GM18511 (cell line): ENCODE results near the gene TMC2.
A peak's percentile ranks its signal among the peaks of the same experiment; 100 is the strongest.
"Not testable (repeated sequence)": the region's sequence is repeated elsewhere in the genome, so short reads cannot be mapped to it uniquely, and the experiment has no call there.

Experiments used
- ATAC-seq: cut with Tn5 transposase; IDR thresholded peaks from one replicate; pipeline ENCODE4 v1.9.1; 2021; ENCODE audit warnings: mild to moderate bottlenecking, moderate library complexity; ENCODE audit not compliant: unreplicated experiment

The TMC2 gene, protein sequence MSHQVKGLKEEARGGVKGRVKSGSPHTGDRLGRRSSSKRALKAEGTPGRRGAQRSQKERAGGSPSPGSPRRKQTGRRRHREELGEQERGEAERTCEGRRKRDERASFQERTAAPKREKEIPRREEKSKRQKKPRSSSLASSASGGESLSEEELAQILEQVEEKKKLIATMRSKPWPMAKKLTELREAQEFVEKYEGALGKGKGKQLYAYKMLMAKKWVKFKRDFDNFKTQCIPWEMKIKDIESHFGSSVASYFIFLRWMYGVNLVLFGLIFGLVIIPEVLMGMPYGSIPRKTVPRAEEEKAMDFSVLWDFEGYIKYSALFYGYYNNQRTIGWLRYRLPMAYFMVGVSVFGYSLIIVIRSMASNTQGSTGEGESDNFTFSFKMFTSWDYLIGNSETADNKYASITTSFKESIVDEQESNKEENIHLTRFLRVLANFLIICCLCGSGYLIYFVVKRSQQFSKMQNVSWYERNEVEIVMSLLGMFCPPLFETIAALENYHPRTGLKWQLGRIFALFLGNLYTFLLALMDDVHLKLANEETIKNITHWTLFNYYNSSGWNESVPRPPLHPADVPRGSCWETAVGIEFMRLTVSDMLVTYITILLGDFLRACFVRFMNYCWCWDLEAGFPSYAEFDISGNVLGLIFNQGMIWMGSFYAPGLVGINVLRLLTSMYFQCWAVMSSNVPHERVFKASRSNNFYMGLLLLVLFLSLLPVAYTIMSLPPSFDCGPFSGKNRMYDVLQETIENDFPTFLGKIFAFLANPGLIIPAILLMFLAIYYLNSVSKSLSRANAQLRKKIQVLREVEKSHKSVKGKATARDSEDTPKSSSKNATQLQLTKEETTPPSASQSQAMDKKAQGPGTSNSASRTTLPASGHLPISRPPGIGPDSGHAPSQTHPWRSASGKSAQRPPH

DNA sequence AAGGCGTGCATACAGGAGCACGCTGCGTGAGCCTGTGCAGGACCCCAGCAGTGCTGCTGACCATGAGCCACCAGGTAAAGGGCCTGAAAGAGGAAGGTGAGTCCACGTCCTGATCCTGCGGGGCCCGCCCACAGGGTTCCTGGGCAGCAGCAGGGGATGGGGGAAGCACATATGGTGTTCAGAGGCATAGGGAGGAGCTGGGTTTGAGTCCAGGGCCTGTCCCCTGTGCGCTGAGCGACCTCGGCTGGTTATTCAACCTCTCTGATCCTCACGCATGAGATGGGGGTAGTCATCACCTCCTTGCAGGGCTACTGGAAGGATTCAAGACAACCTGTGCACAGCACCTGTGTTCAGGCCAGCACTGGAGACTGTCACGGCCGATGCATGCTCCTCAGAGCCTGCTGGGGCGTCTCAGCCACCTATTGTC, at the start of gene TMC2:
Gene TMC2 (plus strand): TSS at position 14 of the 427 bp plus-strand sequence. CDS start 49 bp downstream, at position 63.
- ATAC-seq = no peak

DNA sequence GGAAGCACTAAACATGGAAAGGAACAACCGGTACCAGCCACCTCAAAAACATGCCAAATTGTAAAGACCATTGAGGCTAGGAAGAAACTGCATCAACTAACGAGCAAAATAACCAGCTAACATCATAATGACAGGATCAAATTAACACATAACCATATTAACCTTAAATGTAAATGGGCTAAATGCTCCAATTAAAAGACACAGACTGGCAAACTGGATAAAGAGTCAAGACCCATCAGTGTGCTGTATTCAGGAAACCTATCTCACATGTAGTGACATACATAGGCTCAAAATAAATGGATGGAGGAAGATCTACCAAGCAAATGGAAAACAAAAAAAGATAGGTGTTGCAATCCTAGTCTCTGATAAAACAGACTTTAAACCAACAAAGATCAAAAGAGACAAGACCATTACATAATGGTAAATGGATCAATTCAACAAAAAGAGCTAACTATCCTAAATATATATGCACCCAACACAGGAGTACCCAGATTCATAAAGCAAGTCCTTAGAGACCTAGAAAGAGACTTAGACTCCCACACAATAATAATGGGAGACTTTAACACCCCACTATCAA, 33.5 kb upstream of the TMC2 start:
- ATAC-seq = not testable (repeated sequence)

DNA sequence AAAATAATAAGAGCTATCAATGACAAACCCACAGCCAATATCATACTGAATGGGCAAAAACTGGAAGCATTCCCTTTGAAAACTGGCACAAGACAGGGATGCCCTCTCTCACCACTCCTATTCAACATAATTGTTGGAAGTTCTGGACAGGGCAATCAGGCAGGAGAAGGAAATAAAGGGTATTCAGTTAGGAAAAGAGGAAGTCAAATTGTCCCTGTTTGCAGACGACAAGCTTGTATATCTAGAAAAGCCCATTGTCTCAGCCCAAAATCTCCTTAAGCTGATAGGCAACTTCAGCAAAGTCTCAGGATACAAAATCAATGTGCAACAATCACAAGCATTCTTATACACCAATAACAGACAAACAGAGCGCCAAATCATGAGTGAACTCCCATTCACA, 31.6 kb upstream of the TMC2 start:
- not testable (repeated sequence) for ATAC-seq

DNA sequence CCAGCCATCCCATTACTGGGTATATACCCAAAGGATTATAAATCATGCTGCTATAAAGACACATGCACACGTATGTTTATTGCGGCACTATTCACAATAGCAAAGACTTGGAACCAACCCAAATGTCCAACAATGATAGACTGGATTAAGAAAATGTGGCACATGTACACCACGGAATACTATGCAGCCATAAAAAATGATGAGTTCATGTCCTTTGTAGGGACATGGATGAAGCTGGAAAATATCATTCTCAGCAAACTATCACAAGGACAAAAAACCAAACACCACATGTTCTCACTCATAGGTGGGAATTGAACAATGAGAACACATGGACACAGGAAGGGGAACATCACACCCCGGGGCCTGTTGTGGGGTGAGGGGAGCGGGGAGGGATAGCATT, 29.9 kb upstream of the TMC2 start:
- not testable (repeated sequence) for ATAC-seq

DNA sequence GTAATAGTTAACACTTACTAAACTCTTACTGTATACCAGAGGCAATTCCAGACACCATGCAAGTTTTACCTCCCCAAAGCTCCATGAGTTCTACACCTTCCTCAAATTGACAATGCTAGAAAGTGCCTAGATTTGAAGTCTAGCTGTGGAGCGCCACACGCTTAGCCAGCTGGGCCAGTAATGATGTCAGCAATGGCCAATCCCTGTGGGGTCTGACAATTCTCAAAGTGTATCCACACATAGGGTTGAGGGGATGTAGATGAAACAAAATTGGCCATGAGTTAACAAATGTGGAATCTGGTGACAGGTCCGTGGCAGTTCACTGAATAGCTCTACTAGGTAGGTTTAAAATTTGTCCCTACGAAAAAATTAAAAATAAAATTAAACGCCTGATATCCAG, 28.9 kb upstream of the TMC2 start:
- ATAC-seq = no peak

DNA sequence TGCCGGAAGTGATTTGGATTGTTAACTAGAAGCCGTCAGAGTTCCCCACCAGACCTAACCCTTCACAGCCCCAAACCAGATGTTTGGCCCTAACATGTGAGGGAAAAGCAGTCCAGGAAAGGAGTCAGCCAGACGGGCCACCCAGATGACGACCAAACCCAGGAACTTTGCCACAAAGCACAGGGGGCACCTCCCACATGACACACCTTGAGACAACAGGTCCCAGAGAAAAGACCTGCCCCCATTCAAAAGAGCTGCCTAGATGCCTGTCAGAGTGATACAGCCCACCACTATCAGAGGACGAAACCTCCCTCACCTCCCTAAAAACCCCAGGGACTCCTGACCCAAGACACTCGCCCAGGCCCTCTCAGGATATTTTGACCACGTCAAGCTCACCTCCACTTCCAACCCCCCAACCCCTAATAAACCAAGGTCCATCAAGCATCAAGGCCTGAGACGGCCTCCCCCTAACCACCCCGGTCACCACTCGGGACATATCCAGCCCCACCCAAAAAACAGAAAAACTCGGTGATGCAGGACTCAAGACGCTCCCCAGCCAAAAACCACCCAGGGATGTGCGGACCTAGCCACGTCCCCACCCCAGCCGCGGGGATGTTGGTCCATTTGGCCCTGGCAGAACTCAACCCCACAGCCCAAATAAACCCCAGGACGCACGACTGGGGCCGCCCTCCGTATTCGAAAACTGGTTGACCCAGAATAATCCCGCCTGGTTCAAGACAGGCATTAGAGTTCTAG, 28.3 kb upstream of the TMC2 start:
- peak; percentile 24 for ATAC-seq

DNA sequence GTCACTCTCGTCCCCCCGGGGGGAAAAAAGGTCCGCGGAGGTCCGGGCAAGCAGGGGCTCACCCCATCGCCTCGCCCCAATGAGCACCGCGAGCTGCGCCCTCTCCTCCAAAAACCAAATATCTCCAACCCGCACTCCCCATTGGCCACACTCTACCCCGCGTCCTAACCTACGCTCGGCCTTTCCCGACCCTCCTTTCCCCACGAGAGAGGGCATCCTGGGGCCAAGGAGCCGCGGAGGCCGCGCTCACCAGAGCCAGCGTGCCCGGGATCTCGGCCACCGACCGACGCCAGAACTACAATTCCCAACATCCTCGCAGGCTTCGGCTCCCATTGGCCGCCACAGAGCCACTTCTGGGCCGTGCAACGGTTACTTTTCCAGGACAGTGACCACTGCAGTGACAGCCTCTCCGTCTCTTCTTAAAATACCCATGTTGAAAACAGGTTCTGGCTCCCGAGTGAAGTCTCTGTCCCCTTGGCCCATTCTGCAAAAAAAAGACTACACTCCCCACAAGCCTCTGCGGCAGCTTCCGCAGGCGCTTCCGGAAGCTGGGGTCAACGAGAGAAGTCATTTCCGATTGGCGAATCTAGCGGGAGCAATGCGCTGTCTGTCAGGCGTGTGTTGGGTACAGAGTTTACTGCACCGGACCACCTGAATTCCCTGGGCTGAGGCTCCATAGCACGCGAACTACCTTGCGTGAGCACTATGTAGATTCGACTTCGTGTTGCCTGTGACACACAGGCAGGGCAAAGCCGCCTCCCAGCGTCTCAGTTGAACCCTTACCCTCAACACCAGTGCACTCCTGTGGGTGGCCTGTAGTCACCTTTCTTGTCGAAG, 27.5 kb upstream of the TMC2 start, which contains the start of gene ZNF343:
Gene ZNF343 (minus strand): TSS at position 285 of the 837 bp plus-strand sequence. CDS start 15,020 bp downstream, outside the sequence.
- peak; percentile 95 for ATAC-seq

DNA sequence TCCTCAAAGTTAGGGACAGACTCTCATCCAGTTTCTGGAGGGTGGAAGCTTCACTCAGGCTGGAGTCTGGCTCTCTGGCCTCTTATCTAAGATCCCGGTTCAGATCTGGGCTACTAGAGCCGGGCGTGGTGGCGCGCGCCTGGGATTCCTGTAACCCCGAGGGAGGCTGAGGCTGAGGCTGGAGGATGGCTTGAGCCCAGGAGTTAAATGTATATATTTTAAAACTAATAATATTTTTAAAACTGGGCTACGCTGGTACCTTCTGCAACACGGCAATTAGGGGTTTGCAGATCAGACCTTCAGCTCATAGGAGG, 26.9 kb upstream of the TMC2 start:
- ATAC-seq = no peak

DNA sequence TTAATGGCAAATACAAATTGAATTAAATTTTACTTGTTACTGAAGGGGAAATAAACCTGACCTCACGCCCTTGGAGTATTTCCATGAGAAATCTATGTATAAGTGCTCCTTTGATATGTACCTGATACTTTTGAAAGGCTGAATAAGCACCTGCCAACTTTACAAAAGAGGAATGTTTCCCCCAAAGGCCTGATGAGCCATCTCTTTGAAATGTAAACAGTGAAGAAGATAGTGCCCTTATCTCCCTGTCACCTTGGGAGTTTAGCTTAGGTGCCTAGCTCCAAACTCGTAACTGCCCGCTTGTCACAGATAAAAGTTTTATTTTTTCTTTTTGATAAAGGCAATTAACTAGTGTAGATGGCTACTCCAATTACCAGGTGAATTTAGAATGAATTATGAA, 26.6 kb upstream of the TMC2 start:
- ATAC-seq = no peak

DNA sequence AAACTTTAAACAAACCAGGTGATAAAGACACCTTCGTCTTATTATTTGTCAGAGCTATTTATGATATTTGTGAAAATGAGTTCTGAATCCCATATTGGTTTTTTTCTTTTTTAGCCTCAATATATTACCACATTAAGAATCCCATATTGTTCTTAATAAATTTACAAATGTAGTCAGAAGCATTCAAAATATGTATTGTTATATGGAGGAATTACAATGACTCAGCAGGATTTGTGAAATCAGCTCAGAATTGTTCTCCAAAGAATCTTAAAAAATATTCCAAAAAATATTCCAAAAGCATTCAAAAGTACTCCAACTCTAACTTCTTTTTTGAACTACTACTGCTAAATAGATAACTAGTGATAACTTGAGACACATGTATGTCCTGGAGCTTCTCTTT, 21.2 kb upstream of the TMC2 start:
- ATAC-seq = no peak

DNA sequence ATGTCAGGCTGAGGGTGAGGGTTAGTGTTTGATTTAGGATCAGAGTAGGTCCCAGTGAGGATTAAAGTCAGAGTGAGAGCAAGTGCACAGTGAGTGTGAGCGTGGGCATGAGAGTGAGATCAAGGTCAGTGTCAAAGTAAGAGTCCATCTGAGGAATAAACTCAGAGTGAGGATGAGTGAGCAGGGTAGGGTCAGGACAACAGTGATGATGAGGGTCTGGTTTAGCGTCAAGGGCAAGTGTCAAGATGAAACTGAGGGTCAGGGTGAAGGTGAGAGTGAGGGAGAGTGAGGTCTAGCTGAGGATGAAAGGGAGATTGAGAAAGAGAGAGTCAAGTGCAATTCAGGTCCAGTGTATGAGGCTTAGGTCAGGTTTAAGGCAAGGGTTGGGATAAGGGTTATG, 20.0 kb upstream of the TMC2 start:
- no peak for ATAC-seq

DNA sequence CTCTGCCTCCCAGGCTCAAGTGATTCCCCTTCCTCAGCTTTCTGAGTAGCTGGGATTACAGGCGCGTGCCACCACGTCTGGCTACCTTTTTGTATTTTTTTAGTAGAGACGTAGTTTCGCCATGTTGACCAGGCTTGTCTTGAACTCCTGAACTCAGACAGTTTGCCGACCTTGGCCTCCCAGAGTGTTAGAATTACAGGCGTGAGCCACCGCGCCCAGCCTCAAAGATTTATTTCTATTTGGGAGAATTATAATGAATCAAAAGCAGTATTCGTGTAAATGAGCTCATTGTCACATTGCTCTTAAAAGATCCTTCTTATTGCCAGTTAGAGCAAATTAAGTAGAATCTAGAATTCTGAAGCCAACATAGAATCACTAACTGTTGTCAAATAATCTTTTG, 18.3 kb upstream of the TMC2 start:
- no peak for ATAC-seq

DNA sequence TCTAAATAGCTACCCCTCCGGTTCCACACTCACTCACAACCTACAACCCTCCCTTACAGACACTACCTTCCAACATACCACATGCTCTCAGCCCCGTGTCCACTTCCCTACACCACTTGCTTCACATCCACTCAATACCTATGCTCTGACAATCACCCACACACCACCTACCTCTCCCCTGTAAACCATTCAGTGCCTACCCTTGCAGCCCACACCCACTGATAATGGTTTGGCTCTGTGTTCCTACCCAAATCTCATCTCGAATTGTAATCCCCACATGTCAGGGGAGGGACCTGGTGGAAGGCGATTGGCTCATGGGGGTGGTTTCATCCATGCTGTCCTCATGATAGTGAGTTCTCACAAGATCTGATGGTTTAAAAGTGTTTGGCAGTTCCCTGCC, 17.8 kb upstream of the TMC2 start:
- ATAC-seq = no peak

DNA sequence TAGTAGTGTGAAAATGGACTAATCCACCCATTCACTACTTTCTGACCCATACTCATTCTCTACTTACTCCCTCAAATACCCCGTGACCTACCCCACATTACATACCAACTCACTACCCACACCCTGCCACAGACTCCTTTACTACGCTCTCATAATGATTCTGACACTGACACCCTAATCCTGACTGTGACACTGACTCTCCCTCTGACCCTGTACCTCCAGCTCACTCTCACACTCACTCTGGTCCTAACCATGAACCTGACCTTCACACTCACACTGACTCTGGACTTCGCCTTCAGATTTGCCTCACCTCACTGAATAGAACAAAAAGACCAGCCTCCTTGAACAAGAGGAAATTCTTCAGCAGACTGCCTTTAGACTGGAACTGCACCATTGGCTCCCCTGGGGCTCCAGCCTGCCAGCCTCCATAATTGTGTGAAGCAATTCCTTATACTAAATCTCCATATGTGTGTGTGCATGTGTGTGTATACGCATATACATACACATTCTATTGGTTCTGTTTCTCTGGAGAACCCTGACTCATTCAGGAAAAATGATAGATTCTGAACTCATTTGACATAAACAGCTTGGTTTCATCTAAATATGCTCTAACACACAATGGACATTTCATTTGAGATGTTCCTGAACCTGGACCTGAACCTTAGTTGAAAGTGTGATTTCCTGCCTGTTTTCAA, 17.1 kb upstream of the TMC2 start:
- no peak for ATAC-seq

DNA sequence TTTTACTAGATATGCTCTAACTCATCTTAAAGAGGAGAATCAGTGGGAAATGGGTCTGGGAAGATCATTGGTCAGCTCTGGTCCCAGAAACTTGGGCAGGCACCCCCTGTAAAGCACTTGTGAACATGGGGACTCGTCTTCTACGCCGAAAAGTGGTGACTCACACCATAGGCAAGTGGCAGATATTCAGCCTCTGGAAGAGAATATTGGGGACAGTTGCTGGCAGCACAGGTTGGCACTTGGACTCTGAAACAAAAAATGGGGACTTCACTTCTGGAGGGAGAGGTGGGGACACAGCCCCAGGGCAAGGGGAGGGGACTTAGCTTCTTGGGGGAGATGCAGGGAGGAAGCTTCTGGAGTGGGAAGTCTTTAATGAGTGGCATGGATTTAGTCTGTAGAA, 15.8 kb upstream of the TMC2 start:
- no peak for ATAC-seq

DNA sequence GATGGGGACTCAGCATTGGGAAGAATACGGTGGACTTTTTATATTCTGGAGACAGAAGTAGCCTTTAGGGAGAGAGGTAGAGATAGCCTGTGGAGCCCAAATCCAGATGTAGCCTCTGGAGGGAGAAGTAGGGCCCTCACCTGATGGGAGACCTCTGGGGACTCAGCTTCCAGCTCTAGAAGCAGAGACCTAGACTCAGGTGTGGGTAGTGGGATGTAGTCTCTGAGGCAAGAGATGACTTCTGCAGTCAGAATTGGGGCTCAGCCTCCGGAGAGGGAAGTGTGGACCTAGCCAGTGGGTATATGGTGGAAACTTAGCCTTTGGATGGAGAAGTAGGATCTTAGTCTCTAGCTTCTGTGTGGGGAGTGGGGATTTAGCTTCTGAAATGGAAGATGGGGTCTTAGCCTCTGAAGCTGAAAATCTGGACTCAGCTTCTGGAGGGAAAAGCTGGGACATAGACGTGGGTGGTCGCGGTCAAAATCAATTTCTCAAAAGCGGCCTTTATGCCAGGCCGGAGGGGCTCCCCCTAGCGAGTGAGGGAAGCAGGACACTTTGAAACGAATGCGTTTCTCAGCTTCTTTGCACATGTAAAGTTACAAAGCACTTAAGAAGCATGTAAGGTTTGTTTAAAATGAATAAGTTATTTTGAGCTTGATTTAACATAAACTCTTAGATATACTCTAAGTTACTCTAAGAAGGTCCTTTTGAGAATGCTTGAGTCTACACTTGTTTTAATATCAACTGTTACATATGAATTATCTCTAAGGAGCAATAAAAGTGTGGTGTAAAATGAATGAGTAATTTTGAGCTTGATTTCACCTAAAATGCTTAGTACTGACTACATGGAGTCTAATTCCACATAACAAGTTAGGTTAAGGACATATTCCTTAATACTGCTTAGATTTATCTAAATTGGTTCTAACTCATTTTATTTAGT, 14.7 kb upstream of the TMC2 start:
- no peak for ATAC-seq

DNA sequence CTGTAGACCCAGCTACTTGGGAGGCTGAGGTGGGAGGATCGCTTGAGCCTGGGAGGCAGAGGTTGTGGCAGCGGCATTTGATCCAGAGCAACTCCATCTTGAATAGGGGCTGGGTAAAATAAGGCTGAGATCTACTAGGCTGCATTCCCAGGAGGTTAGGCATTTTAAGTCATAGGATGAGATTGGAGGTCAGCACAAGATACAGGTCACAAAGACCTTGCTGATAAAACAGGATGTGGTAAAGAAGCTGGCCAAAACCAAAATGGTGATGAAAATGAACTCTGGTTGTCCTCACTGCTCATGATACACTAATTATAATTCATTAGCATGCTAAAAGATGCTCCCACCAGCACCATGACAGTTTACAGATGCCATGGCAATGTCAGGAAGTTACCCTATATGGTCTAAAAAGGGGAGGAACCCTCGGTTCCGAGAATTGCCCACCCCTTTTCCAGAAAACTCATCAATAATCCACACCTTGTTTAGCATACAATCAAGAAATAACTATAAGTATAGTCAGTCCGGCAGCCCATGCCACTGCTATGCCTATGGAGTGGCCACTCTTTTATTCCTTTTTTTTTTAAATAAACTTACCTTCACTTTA, 13.4 kb upstream of the TMC2 start:
- not testable (repeated sequence) for ATAC-seq
